Measurements from ENCODE around the gene KCTD20.

The KCTD20 gene

GRCh38 chr6:36533321-36533720 lies 90.5 kb downstream of the KCTD20 start:
- H3K4me3 ChIP-seq (ENCODE audit: low read depth in 1 of 2, low read length in 1 of 2): no peak overlapping the region
- H3K36me3 ChIP-seq: peaks cover 80% of the 10 kb centered on the region
- no peak for TF ChIP-seq CTCF (IDR thresholded peaks at IDR 0.05)
- peak overlapping the region; percentile 18 for H3K27ac ChIP-seq
- H3K4me1 ChIP-seq (ENCODE audit: control insufficient read depth in 1 of 2, insufficient read depth in 1 of 2, low read depth in 1 of 2, low read length in 1 of 2): no peaks in the 10 kb centered on the region
- no peaks in the 10 kb centered on the region for H3K9me3 ChIP-seq
- no peaks in the 10 kb centered on the region for H3K27me3 ChIP-seq

GRCh38 chr6:36536873-36537547 lies 94.2 kb downstream of the KCTD20 start:
- H3K4me3 ChIP-seq (ENCODE audit: low read depth in 1 of 2, low read length in 1 of 2): no peak overlapping the region
- peaks cover 78% of the 10 kb centered on the region for H3K36me3 ChIP-seq
- H3K4me1 ChIP-seq (ENCODE audit: control insufficient read depth in 1 of 2, insufficient read depth in 1 of 2, low read depth in 1 of 2, low read length in 1 of 2): peaks cover 15 to 17% of the 10 kb centered on the region in 2 experiments
- H3K27ac ChIP-seq: peak overlapping the region; percentile 15
- no peaks in the 10 kb centered on the region for H3K27me3 ChIP-seq
- H3K9me3 ChIP-seq: no peaks in the 10 kb centered on the region
- no peak for TF ChIP-seq CTCF (IDR thresholded peaks at IDR 0.05)

- no peak for TF ChIP-seq CTCF (IDR thresholded peaks at IDR 0.05)
- Histone ChIP-seq H3K36me3 (peaks cover 64% of the 10 kb centered on the region), H3K9me3 (no peaks in the 10 kb centered on the region), H3K4me3 (ENCODE audit: low read depth in 1 of 2, low read length in 1 of 2) (no peak overlapping the region), H3K4me1 (ENCODE audit: control insufficient read depth in 1 of 2, insufficient read depth in 1 of 2, low read depth in 1 of 2, low read length in 1 of 2) (peaks cover 36 to 44% of the 10 kb centered on the region in 2 experiments), H3K27me3 (no peaks in the 10 kb centered on the region), H3K27ac (peak overlapping the region; percentile 56)
Observed at GRCh38 chr6:36539814-36540568, 97.2 kb downstream of the KCTD20 start.
